T-cell (primary cell): ENCODE data around the gene EHHADH. TPM values are rescaled to one million over a fixed set of nuclear protein-coding genes. Genes with fewer than 3 reads are reported as not detected.

Source experiments
- ATAC-seq, 4 experiments: fragments of 200-7000 bp in 3 of 4; fragments of 150-1000 bp in 1 of 4; cut with Tn5 transposase; replicated peaks in 1 of 4; 1 replicate in 3 of 4; 2 replicates in 1 of 4; pipeline ENCODE4 v1.10.0; 2021; ENCODE audit warnings: moderate library complexity in 3 of 4, mild to moderate bottlenecking in 2 of 4, moderate number of reproducible peaks in 1 of 4
- CTCF ChIA-PET, 2 donors: fragments of 300-600 bp; sonication (Branson Sonifier 250); formaldehyde crosslinking; loops; one replicate each; lab custom pipeline; 2022; ENCODE audit warnings: antibody characterized with exemption in 2 of 2; lab: Charles Lee
- POLR2A ChIA-PET, 2 donors: fragments of 300-600 bp; sonication (Branson Sonifier 250); formaldehyde crosslinking; loops; one replicate each; lab custom pipeline; 2022; ENCODE audit warnings: antibody characterized with exemption in 2 of 2; lab: Charles Lee
- DNase-seq, 35 experiments: peaks; one replicate each; pipeline versions ENCODE4 v3.0.0 to v3.0.0-alpha.2; 2013 to 2023
- H3K27ac ChIP-seq: one replicate; pipeline ENCODE4 v1.5.1; 2013; ENCODE audit warnings: low read length
- H3K27me3 ChIP-seq, 2 experiments: replicated peaks in 1 of 2; 1 replicate in 1 of 2; 2 replicates in 1 of 2; pipeline versions ENCODE4 v1.6.1 to v1.7.0; 2013; ENCODE audit warnings: low read length in 1 of 2, mixed read lengths in 1 of 2; ENCODE audit not compliant: control insufficient read depth in 2 of 2, insufficient read depth in 2 of 2; ENCODE audit errors: extremely low read depth in 1 of 2
- H3K36me3 ChIP-seq, 2 donors: 1 replicate in 1 of 2; 2 replicates in 1 of 2; pipeline versions ENCODE4 v1.6.1 to v1.7.0; 2013; ENCODE audit warnings: low read length in 1 of 2; ENCODE audit not compliant: control insufficient read depth in 2 of 2, insufficient read depth in 1 of 2; ENCODE audit errors: extremely low read depth in 1 of 2
- H3K4me1 ChIP-seq, 2 experiments: 1 replicate in 1 of 2; 2 replicates in 1 of 2; pipeline versions ENCODE4 v1.6.1 to v1.7.0; 2013; ENCODE audit warnings: low read length in 2 of 2, mixed read lengths in 1 of 2; ENCODE audit not compliant: insufficient read depth in 2 of 2, control insufficient read depth in 1 of 2; ENCODE audit errors: extremely low read depth in 1 of 2
- H3K4me3 ChIP-seq, 2 donors: 1 replicate in 1 of 2; 2 replicates in 1 of 2; pipeline versions ENCODE4 v1.5.1 to v1.7.0; 2013; ENCODE audit warnings: mild to moderate bottlenecking in 2 of 2, low read length in 1 of 2, moderate library complexity in 1 of 2; ENCODE audit not compliant: control insufficient read depth in 1 of 2; ENCODE audit errors: extremely low read depth in 1 of 2
- H3K9me3 ChIP-seq: 2 replicates; pipeline ENCODE4 v1.7.0; 2013
- H3K27ac Mint-ChIP-seq, 2 donors: one replicate each; pipeline ENCODE4 v1.8.0; 2020 to 2021; ENCODE audit warnings: mild to moderate bottlenecking in 2 of 2, mixed read lengths in 2 of 2
- H3K27me3 Mint-ChIP-seq, 2 donors: one replicate each; pipeline ENCODE4 v1.8.0; 2021 to 2022; ENCODE audit warnings: mixed read lengths in 2 of 2
- H3K36me3 Mint-ChIP-seq: one replicate; pipeline ENCODE4 v1.8.0; 2021; ENCODE audit warnings: mixed read lengths
- H3K4me1 Mint-ChIP-seq, 3 donors: one replicate each; pipeline ENCODE4 v1.8.0; 2020 to 2022; ENCODE audit warnings: mixed read lengths in 3 of 3, mild to moderate bottlenecking in 1 of 3
- H3K4me3 Mint-ChIP-seq, 3 donors: one replicate each; pipeline ENCODE4 v1.8.0; 2020 to 2022; ENCODE audit warnings: mild to moderate bottlenecking in 3 of 3, mixed read lengths in 3 of 3, moderate library complexity in 3 of 3
- H3K9me3 Mint-ChIP-seq, 3 donors: one replicate each; pipeline ENCODE4 v1.8.0; 2020 to 2022; ENCODE audit warnings: mixed read lengths in 3 of 3
- WGBS: methylation state at CpG from one replicate; pipeline ENCODE4 v1.1.5; 2013; ENCODE audit warnings: missing lambda C conversion rate; ENCODE audit not compliant: insufficient coverage; 5-methylcytosine and 5-hydroxymethylcytosine counted together
- total RNA-seq, 35 experiments: library from RNA in 6 of 35; stranded (reverse) in 6 of 35; fragments of 120-200 nt in 1 of 35; gene quantifications; one replicate each; pipeline versions ENCODE4 v1.2.1 to v1.2.4 and lab custom pipeline; 2013 to 2026

The EHHADH gene
- total RNA-seq, 5 donors from 2014 or later (not counting 1 experiment from before 2014, with no cell fraction given) = 0.60 to 3.7 (median 1.9) TPM

DNA sequence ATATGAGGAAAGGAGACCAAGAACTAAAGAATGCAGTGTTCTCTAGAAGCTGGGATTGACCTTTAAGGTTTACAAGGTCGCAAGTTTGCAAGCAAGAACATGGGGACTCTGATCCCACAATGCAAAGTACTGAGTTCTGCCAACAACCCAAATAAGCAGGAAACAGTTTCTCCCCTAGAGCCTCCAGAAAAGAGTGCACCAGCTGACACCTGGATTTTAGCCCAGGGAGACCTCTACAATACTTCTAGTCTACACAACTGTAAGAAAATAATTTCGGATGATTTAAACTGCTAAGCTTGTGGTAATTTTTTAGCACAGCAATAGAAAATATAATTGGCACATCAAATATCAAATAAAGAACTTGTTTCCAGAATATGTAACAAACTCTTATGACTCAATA is 46.4 kb downstream of the EHHADH start:
- CTCF ChIA-PET = no interaction called here
- Histone ChIP-seq H3K9me3 (no peaks in the 10 kb centered on the region), H3K4me1 (no peaks in the 10 kb centered on the region), H3K27me3 (no peaks in the 10 kb centered on the region), H3K27ac (no peak overlapping the region), H3K36me3 (no peaks in the 10 kb centered on the region), H3K4me3 (no peak overlapping the region)
- H3K27me3 Mint-ChIP-seq = no peaks in the 10 kb centered on the region
- no peaks in the 10 kb centered on the region for H3K9me3 Mint-ChIP-seq
- H3K4me3 Mint-ChIP-seq = no peak overlapping the region
- no CpG with 5 or more reads among the region's 2 CpGs for WGBS
- H3K36me3 Mint-ChIP-seq = peaks cover 4% of the 10 kb centered on the region
- H3K4me1 Mint-ChIP-seq = peaks cover 0 to 2% (median 0%) of the 10 kb centered on the region in 3 donors
- DNase-seq = no peak
- POLR2A ChIA-PET = interaction anchor here in 1 of 2 donors (0.7 kb wide), 1 partner anchor 129 kb away, joined by 3 read pairs; no protein-coding TSS in a partner anchor
- H3K27ac Mint-ChIP-seq = no peak overlapping the region
- no peak for ATAC-seq

DNA sequence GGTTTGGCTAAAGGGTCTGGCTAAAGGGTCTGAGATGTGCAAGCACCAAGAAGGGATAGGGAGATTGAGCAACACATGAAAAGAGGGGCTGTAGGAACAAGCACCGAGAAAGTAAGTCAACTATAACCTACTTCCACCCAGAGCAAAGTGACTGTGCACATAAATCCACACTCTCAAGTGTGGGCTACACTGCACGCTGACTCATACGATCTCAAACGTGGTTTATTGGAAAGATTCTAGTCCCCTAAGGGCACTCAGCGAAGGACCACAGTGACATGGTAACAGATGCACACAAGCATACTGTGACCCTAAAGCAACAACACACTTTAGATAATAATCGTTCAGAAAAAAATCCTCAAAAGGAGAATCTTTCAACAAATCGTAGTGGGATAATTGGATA is 48.0 kb downstream of the EHHADH start:
- Mint-ChIP-seq H3K4me3 (no peak overlapping the region), H3K27me3 (peaks cover 0 to 1% of the 10 kb centered on the region in 2 donors), H3K9me3 (no peaks in the 10 kb centered on the region), H3K4me1 (peaks cover 0 to 2% (median 0%) of the 10 kb centered on the region in 3 donors), H3K36me3 (peaks cover 9% of the 10 kb centered on the region), H3K27ac (no peak overlapping the region)
- DNase-seq = no peak
- no peaks in the 10 kb centered on the region for H3K9me3 ChIP-seq
- ChIA-PET CTCF (no interaction called here), POLR2A (no interaction called here)
- no peaks in the 10 kb centered on the region for H3K27me3 ChIP-seq
- no peaks in the 10 kb centered on the region for H3K4me1 ChIP-seq
- no peak for ATAC-seq
- no peak overlapping the region for H3K4me3 ChIP-seq
- WGBS = 81% methylated on average over 3 of the region's 7 CpGs
- no peak overlapping the region for H3K27ac ChIP-seq
- H3K36me3 ChIP-seq = no peaks in the 10 kb centered on the region

DNA sequence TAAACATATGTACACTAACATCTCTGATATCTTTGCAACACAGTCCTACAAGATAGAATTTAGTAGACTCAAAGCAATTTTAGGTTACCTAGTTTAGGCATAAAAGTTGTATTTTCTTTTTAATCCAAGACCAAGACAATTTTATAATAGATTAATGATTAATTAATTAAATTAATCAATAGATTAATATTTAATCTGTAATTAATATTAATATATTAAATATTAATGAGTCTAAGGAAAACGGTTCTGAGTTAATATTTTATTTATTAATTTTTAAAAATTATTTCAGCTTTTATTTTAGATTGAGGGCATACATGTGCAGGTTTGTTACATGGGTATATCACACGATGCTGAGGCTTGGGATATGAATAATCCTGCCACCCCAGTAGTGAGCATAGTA is 49.0 kb downstream of the EHHADH start:
- Mint-ChIP-seq H3K27me3 (peaks cover 0 to 5% of the 10 kb centered on the region in 2 donors), H3K4me1 (peaks cover 0 to 2% (median 0%) of the 10 kb centered on the region in 3 donors), H3K9me3 (no peaks in the 10 kb centered on the region), H3K36me3 (peaks cover 13% of the 10 kb centered on the region), H3K27ac (no peak overlapping the region), H3K4me3 (no peak overlapping the region)
- DNase-seq (no peak), ATAC-seq (no peak)
- no CpG with 5 or more reads among the region's 2 CpGs for WGBS
- no peaks in the 10 kb centered on the region for H3K36me3 ChIP-seq
- H3K27ac ChIP-seq = no peak overlapping the region
- ChIA-PET CTCF (no interaction called here), POLR2A (no interaction called here)
- H3K9me3 ChIP-seq = no peaks in the 10 kb centered on the region
- H3K27me3 ChIP-seq = no peaks in the 10 kb centered on the region
- H3K4me3 ChIP-seq = no peak overlapping the region
- H3K4me1 ChIP-seq = no peaks in the 10 kb centered on the region

DNA sequence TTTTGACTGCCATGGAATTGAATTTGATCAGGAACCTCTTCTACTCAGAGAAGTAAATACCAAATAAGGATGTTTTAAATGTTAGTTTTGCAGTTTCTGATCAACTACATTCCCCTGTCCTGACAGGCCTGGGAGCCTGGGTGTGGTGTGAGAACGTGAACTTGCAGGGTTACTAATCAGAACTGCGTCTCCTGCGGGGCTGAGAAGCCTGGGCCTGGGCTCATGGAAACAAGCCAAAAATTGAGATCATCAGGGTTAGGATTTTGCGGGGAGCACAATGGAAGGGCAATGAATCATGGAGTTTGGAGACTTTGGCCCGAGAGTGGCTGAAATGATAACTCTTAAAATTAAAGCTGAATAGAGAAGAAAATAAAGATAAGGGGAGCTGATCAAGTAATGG is 53.2 kb downstream of the EHHADH start:
- H3K27ac ChIP-seq = no peak overlapping the region
- no peaks in the 10 kb centered on the region for H3K36me3 ChIP-seq
- H3K36me3 Mint-ChIP-seq = peaks cover 13% of the 10 kb centered on the region
- no peaks in the 10 kb centered on the region for H3K4me1 Mint-ChIP-seq
- no peaks in the 10 kb centered on the region for H3K4me1 ChIP-seq
- ChIA-PET POLR2A (no interaction called here), CTCF (no interaction called here)
- no peaks in the 10 kb centered on the region for H3K27me3 ChIP-seq
- no peak for ATAC-seq
- H3K9me3 ChIP-seq = no peaks in the 10 kb centered on the region
- no peak overlapping the region for H3K27ac Mint-ChIP-seq
- no peak for DNase-seq
- H3K4me3 Mint-ChIP-seq = no peak overlapping the region
- WGBS = 87% methylated on average over 5 of the region's 5 CpGs
- no peak overlapping the region for H3K4me3 ChIP-seq
- peaks cover 0 to 5% of the 10 kb centered on the region in 2 donors for H3K27me3 Mint-ChIP-seq
- no peaks in the 10 kb centered on the region for H3K9me3 Mint-ChIP-seq

DNA sequence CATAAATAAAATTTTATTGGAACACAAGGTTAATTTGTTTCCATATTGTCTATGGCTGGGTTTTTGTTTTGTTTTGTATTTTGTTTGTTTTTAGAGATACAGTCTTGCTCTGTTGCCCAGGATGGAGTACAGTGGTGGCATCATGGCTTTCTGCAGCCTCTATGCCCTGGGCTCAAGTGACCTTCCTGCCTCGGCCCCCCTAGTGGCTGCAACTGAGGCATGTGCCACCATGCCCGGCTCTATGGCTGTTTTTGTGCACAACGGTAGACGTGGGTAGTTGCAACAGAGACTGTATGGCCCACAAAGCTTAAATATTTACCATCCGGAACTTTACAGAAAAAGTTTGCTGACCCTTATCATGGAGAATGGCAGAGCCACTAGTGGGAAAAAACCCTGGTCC is 54.2 kb downstream of the EHHADH start:
- Mint-ChIP-seq H3K4me1 (no peaks in the 10 kb centered on the region), H3K36me3 (peaks cover 13% of the 10 kb centered on the region), H3K27me3 (peaks cover 0 to 5% of the 10 kb centered on the region in 2 donors), H3K27ac (no peak overlapping the region), H3K9me3 (peaks cover 4 to 5% (median 4%) of the 10 kb centered on the region in 3 donors), H3K4me3 (no peak overlapping the region)
- no peaks in the 10 kb centered on the region for H3K9me3 ChIP-seq
- WGBS = 91% methylated on average over 5 of the region's 5 CpGs
- no peak overlapping the region for H3K27ac ChIP-seq
- H3K4me1 ChIP-seq = no peaks in the 10 kb centered on the region
- H3K27me3 ChIP-seq = no peaks in the 10 kb centered on the region
- CTCF ChIA-PET = no interaction called here
- POLR2A ChIA-PET = no interaction called here
- H3K4me3 ChIP-seq = no peak overlapping the region
- DNase-seq (no peak), ATAC-seq (no peak)
- no peaks in the 10 kb centered on the region for H3K36me3 ChIP-seq

DNA sequence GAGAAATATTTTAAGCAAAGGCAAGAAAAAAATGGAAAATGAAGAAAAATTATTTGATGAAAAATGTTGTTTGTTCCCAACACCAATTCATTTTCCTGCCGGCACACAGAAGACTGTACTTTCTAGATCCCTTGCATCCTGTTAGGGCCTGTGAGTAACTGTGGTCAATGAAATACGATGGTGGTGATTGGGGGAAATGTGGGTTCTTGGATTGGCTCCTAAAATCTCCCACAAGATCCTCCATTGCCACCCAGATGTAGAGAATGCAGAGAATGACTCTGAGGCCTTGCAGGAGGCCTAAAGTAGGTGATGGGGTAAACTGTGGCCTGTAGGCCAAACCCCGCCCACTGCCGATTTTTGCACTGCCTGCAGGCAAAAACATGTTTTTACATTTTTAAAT is 54.6 kb downstream of the EHHADH start:
- Histone ChIP-seq H3K9me3 (no peaks in the 10 kb centered on the region), H3K36me3 (no peaks in the 10 kb centered on the region), H3K27ac (no peak overlapping the region), H3K27me3 (no peaks in the 10 kb centered on the region), H3K4me1 (no peaks in the 10 kb centered on the region), H3K4me3 (no peak overlapping the region)
- peaks cover 0 to 5% of the 10 kb centered on the region in 2 donors for H3K27me3 Mint-ChIP-seq
- CTCF ChIA-PET = no interaction called here
- WGBS = no CpG with 5 or more reads among the region's 4 CpGs
- POLR2A ChIA-PET = no interaction called here
- H3K36me3 Mint-ChIP-seq = peaks cover 13% of the 10 kb centered on the region
- no peaks in the 10 kb centered on the region for H3K4me1 Mint-ChIP-seq
- H3K9me3 Mint-ChIP-seq = peaks cover 4 to 5% (median 5%) of the 10 kb centered on the region in 3 donors
- no peak overlapping the region for H3K4me3 Mint-ChIP-seq
- ATAC-seq = no peak
- no peak overlapping the region for H3K27ac Mint-ChIP-seq
- no peak for DNase-seq

DNA sequence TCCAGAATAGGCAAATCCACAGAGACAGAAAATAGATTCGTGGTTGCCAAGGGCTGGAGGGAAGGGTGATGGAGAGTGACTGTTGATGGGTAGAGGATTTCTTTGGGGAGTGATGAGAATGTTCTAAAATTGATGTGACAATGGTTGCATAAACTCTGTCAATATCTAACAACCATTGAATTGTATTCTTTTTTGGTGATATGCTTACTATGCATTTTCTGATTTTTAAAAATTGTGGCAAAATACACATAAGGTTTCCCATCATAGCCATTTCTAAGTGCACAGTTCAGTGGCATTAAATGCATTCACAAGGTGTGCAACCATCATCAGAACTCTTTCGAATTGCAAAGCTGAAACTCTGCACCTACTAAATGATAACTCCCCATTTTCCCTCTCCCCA is 56.8 kb downstream of the EHHADH start:
- Mint-ChIP-seq H3K4me3 (no peak overlapping the region), H3K36me3 (peaks cover 15% of the 10 kb centered on the region), H3K4me1 (no peaks in the 10 kb centered on the region), H3K9me3 (peaks cover 4 to 5% (median 5%) of the 10 kb centered on the region in 3 donors), H3K27me3 (peaks cover 0 to 5% of the 10 kb centered on the region in 2 donors), H3K27ac (no peak overlapping the region)
- WGBS = 100% methylated on average over 1 of the region's 2 CpGs
- H3K4me1 ChIP-seq = no peaks in the 10 kb centered on the region
- H3K9me3 ChIP-seq = no peaks in the 10 kb centered on the region
- H3K4me3 ChIP-seq = no peak overlapping the region
- ChIA-PET CTCF (no interaction called here), POLR2A (no interaction called here)
- H3K27ac ChIP-seq = no peak overlapping the region
- no peaks in the 10 kb centered on the region for H3K36me3 ChIP-seq
- ATAC-seq (no peak), DNase-seq (no peak)
- no peaks in the 10 kb centered on the region for H3K27me3 ChIP-seq
